RWPE2 (cell line): Measurements from ENCODE around the gene ANO7.

Source experiments
- ATAC-seq: fragments of 200-7000 bp; cut with Tn5 transposase; 3 replicates; pipeline ENCODE4 v1.9.1; 2021; ENCODE audit warnings: low read depth
- DNase-seq: peaks from one replicate; pipeline ENCODE4 v3.0.0-alpha.2; 2020; ENCODE audit warnings: low spot score
- H3K27ac ChIP-seq: fragments of 450-650 bp; 2 replicates; pipeline ENCODE4 v1.5.1; 2017; ENCODE audit warnings: mild to moderate bottlenecking; ENCODE audit not compliant: poor library complexity, severe bottlenecking
- H3K27me3 ChIP-seq: fragments of 250-450 bp; sonication (Bioruptor Pico); 2 replicates; pipeline ENCODE4 v1.5.1; 2021; ENCODE audit warnings: mild to moderate bottlenecking, moderate library complexity; ENCODE audit not compliant: insufficient read depth, poor library complexity, severe bottlenecking
- H3K36me3 ChIP-seq: fragments of 250-450 bp; sonication (Bioruptor Pico); 2 replicates; pipeline ENCODE4 v1.5.1; 2020; ENCODE audit warnings: low read depth, mild to moderate bottlenecking, moderate library complexity
- H3K4me1 ChIP-seq: fragments of 250-450 bp; sonication (Bioruptor Pico); 2 replicates; pipeline ENCODE4 v1.5.1; 2021; ENCODE audit warnings: mild to moderate bottlenecking, moderate library complexity; ENCODE audit not compliant: insufficient read depth, poor library complexity, severe bottlenecking
- H3K4me3 ChIP-seq: fragments of 250-450 bp; sonication (Bioruptor Pico); 2 replicates; pipeline ENCODE4 v1.5.1; 2021; ENCODE audit warnings: mild to moderate bottlenecking, moderate library complexity; ENCODE audit not compliant: severe bottlenecking
- H3K9me3 ChIP-seq: fragments of 250-450 bp; sonication (Bioruptor Pico); 2 replicates; pipeline ENCODE4 v1.5.1; 2021; ENCODE audit warnings: mild to moderate bottlenecking, moderate library complexity; ENCODE audit not compliant: severe bottlenecking
- TF ChIP-seq, protein P1 (sequence below): fragments of 450-650 bp; IDR thresholded peaks from one replicate; pipeline ENCODE4 v1.5.1; 2017; ENCODE audit warnings: mild to moderate bottlenecking, moderate library complexity; ENCODE audit not compliant: poor library complexity, severe bottlenecking

ANO7 gene

DNA sequence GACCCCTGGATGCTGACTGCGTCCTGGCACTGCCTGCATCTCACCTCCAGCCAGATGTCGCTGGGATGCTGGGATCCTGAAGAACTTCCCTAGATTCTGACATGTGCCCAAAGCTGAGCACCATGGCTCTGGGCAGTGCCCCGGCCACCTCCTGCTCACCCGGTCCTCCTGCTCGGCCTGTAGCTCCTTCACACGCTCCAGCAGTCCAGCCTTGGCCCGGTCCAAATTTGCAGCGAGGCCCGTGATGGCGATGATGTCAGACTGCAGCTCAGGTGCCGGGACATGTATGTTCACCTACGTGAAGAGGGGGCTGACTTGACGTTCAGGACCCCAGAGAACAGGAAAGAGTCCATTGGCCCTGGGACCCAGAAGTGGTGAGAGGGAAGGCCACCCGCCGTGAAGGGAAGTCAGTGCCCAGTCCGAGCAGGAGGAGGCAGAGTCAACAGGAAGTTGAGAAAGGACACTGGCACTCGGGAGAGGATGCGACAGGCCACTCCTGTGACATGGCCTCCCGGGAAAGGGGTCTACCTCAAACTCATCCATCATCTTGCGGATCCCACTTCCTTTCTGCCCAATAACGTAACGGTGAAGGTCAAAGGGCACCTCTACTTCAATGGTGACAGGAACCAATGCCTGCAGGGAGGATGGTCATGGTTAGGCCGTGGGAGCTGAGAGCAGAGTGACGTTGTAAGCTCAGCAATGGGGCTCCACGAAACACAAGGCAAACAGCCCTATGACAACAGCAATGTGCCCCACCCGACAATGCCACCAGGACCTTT lies 46.7 kb downstream of the ANO7 start:
- Histone ChIP-seq H3K4me3 (no peak overlapping the region), H3K36me3 (peaks cover 98% of the 10 kb centered on the region), H3K27ac (no peak overlapping the region), H3K27me3 (no peaks in the 10 kb centered on the region), H3K9me3 (no peaks in the 10 kb centered on the region), H3K4me1 (no peaks in the 10 kb centered on the region)
- ATAC-seq = no peak
- DNase-seq = no peak
- TF ChIP-seq, protein P1, sequence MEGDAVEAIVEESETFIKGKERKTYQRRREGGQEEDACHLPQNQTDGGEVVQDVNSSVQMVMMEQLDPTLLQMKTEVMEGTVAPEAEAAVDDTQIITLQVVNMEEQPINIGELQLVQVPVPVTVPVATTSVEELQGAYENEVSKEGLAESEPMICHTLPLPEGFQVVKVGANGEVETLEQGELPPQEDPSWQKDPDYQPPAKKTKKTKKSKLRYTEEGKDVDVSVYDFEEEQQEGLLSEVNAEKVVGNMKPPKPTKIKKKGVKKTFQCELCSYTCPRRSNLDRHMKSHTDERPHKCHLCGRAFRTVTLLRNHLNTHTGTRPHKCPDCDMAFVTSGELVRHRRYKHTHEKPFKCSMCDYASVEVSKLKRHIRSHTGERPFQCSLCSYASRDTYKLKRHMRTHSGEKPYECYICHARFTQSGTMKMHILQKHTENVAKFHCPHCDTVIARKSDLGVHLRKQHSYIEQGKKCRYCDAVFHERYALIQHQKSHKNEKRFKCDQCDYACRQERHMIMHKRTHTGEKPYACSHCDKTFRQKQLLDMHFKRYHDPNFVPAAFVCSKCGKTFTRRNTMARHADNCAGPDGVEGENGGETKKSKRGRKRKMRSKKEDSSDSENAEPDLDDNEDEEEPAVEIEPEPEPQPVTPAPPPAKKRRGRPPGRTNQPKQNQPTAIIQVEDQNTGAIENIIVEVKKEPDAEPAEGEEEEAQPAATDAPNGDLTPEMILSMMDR = no peak

GRCh38 chr2:241235859-241236593 lies 47.5 kb downstream of the ANO7 start:
- DNase-seq (no peak), ATAC-seq (no peak)
- Histone ChIP-seq H3K9me3 (no peaks in the 10 kb centered on the region), H3K4me1 (no peaks in the 10 kb centered on the region), H3K36me3 (peaks cover 98% of the 10 kb centered on the region), H3K4me3 (no peak overlapping the region), H3K27me3 (no peaks in the 10 kb centered on the region), H3K27ac (no peak overlapping the region)
- TF ChIP-seq, protein P1 = no peak

DNA sequence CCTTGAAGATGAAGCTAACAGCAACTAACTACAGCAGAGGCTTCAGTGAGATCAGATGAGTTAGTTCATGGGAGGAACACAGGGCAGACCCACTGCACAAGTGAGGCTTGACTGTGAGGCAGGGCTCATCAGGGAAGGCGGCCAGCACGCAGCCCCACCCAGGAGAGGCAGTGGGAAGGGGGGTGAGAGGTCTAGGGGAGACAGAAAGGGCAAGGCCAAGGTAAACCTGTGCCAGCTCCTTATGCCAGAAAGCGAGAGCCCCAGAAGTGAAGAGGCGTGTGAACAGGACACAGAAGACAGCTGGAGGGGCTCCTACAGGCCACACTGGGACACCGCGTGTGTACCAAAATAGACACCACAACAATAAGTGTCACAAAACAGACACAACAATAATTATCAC lies 48.6 kb downstream of the ANO7 start:
- Histone ChIP-seq H3K27ac (no peak overlapping the region), H3K4me3 (no peak overlapping the region), H3K27me3 (no peaks in the 10 kb centered on the region), H3K4me1 (no peaks in the 10 kb centered on the region), H3K36me3 (peaks cover 100% of the 10 kb centered on the region), H3K9me3 (no peaks in the 10 kb centered on the region)
- ATAC-seq = no peak
- TF ChIP-seq, protein P1 = no peak
- no peak for DNase-seq

DNA sequence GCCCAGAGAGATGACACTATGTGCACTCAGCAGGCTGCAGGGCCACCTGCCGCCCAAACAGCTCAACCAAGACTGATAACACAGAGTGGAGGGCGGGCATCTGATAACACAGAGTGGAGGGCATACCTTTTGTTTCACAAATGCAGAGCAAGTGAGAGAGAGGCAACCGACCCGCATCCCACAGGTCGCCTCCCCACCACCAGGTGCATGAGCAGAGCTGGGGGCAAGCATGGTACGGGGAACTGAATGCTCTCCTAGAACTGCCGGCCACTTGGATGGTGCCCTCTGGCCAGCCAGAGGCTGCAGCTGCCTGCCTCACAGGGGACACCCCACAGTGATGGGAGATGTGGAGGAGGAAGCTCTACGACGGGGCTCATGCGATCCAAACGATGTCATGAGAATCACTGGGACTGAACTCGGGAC lies 49.5 kb downstream of the ANO7 start:
- no peaks in the 10 kb centered on the region for H3K9me3 ChIP-seq
- no peaks in the 10 kb centered on the region for H3K27me3 ChIP-seq
- H3K4me1 ChIP-seq = no peaks in the 10 kb centered on the region
- DNase-seq (no peak), ATAC-seq (no peak)
- peaks cover 100% of the 10 kb centered on the region for H3K36me3 ChIP-seq
- no peak overlapping the region for H3K27ac ChIP-seq
- no peak overlapping the region for H3K4me3 ChIP-seq
- TF ChIP-seq, protein P1 = no peak
